ENCODE data around the gene NOXA1.

The NOXA1 gene

DNA sequence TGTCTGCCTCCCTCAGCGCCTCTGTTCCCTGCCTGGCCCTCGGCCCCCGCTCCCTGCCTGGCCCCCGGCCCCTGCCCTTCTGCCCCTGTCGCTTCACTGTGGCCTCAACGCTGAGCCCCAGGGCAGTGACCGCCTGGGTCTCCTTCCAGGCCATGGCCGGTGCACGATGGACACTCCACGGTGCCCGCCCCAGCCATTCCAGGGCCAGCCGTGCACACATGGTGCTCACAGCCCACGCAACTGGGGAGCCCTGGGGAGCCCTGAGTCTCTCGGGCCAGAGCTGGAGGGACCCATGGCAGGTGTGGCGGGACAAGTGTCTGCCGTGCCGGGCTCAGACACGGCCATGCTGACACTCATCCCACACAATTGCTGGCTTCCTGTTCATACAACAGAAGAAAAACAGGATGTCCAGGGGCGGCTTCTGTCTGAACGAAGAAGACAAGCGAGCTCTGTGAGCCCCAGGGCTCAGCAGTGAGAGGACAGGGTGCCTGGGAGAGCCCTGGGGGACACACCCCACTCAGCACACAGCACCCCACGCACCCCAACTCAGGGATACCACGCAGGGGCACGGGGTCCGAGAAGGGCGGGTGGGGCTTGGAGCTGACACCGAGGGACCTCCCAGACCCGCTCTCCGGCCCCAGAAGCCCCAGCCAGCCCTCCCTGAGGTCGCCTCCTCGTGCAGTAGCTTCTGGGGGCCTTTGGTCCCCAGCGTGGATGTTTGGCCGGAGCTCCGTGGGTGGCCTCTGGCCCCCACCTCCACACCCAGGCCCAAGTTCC lies 35.9 kb upstream of the NOXA1 start:
- DNase-seq (ENCODE audit: low read depth in 2 of 3, low spot score in 1 of 3) = peak in 2 of 3 donors; percentile 6 to 40

DNA sequence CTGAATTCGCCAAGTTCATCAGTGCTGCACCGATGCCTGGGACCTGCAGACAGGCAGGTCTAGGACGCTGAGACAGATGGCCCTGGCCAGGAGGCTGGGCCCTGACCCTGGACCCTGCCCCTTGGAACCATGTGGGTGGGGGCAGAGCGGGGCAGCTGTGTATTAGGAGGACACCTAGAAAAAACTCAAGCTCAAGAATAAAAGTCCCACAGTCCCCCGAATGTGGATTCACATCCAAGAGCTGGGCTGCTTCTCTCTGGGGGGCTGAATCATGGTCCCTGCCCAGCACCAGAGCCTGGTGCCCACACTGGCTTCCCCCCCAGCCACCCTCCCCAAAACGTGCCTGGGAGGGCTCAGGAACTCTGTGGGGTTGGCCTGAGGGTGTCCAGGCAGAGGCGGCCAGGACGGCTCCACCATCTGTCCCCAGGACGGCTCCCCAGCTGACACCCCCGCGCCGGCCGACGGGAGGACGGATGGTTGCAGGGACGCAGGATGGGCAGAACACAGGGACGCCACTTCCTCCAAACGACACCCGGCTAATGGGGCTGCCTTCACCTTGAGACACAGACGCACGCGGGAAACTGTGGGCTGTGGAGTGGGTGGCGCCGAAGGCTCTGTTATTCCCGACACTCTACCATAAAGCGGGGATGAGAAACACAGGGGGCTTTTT lies 35.2 kb upstream of the NOXA1 start:
- no peak for DNase-seq (ENCODE audit: low read depth in 2 of 3, low spot score in 1 of 3)

DNA sequence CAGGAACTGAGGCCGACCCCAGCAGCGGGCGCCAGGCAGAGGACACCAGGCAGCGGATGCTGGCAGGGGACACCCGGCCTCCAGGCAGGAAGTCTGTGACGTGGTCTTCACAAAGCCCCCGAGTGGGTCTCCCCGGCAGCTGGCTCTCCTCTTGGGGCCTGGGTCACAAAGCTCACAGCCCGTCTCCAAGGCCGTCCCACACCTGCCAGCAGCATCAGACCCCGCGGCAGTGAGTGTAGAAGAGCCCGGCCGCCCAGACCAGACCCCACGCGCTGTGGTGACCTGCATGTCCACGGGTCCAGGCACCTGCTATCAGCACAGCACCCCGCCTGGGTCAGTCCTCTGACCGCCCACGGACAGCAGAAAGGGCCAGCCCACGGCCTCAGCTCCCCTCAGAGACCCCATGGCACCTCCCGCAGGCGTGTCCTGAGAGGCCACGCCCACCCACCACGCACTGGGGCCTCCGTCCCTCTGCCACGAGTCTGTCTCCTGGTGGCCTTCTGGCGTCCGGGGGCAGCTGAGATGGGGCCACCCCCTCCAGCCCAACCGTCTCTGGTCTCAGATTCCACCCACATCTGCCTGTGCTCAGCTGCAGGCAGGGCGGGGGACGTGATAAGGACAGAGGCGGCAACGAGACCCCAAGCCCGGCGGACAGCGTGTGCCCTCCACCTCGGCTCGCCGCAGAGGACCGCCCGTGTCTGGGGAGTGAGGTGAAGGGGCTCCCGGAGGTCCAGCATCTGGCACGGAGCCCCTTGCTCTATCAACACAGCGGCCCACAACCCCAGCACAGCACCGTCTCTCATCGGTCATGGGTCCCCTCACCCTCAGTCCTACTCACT lies 34.4 kb upstream of the NOXA1 start:
- no peak for DNase-seq (ENCODE audit: low read depth in 2 of 3, low spot score in 1 of 3)

DNA sequence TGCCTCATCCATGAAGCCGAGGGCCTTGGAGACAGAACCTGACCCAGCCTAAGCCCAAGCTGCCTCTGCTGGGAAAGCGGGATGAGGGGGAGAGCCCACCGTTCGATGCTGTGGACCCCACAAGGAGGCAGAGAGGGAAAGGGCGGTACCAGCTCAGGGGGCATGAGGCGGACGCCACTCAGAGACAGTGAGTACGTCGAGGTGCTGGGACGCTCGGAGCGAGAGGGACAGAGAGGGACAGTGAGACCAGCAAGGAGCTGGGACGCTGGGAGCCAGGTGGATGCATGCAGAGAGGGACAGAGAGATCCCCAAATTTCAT lies 33.8 kb upstream of the NOXA1 start:
- DNase-seq (ENCODE audit: low read depth in 2 of 3, low spot score in 1 of 3) = no peak

DNA sequence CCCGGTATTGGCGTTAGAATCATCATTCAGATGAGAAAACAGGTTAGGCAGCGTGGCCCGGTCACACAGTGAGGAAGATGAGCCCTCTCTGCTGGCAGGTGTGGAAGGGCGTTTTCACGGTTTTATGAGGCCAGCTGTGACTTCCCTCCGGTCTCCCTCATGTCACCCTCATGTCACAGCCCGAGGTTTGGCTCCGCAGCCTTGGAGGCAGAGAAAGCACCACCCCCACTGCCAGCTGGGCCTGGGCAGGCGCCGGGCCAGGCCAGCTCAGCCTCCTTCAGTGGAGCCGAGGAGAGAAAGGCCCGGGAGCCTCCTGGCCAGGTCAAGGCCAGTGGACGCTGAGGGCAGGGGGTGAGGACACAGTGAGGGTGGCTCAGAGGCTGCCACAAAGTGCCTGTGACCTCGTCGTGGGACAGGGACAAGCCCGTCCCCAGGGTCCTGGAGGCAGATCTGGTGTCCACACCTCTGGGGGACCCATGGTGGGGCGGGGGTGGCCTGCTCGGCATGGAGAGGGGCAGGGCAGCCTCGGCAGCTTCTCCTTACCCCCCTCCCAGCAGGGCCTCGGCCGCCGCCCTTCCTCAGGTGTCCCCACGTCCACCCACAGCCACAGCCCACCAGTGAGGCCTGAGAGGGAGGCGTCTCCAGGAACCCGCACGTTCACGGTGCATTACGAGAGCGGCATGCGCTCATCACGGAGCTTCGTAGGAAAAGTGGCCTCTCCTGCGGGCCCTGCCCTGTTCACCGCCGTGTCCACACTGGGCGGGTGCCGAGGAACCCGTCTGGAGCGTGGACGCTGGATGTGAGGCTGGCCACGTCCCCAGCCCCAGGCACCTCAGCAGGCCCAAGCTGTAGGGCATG lies 32.4 kb upstream of the NOXA1 start:
- no peak for DNase-seq (ENCODE audit: low read depth in 2 of 3, low spot score in 1 of 3)

DNA sequence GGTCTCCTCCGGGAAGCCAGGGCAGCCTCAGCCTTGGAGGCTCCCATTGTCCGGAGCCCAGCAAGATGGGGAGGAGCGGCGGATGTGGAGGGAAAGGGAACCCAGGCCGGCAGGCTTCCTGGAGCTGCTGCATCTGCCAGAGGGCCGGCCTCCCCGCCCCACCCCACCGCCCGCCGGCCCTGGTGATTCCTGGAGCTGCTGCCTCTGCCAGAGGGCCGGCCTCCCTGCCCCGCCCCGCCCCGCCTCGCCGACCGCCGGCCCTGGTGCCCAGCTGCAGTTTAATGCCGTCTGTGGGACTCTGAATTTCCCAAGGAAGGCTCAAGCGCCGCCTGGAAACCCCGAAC lies 31.8 kb upstream of the NOXA1 start:
- DNase-seq (ENCODE audit: low read depth in 2 of 3, low spot score in 1 of 3) = no peak

DNA sequence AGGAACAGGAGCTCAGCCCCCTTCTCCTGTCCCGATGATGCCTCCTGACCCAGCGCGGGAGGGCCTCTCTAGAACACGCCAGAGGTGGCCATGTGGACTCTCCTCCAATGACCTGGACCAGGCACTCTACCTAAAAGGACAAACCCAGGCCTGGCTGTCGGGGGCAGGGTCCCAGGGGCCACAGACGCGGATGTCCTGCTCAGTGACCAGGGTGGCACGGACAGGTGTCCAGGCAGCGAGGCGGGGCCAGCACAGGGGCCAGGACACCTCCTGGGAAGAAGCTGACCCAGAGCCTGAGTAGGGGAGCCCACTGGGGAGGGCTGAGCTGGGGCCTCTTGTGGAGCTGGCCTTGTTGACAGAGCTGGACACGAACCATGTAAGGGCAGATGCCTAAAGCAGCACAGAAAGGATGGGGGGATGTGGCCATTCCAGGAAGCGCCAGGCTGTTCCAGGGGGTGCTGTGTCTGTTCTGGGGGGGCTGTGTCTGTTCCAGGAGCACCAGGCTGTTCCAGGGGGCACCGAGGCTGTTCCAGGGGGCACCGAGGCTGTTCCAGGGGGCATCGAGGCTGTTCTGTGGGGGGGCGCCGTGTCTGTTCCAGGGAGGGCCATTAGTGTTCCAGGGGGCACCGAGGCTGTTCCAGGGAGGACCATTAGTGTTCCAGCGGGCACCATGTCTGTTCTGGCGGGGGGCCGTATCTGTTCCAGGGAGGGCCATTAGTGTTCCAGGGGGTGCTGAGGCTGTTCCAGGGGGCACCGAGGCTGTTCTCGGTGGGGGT lies 30.8 kb upstream of the NOXA1 start:
- DNase-seq (ENCODE audit: low read depth in 2 of 3, low spot score in 1 of 3) = no peak

DNA sequence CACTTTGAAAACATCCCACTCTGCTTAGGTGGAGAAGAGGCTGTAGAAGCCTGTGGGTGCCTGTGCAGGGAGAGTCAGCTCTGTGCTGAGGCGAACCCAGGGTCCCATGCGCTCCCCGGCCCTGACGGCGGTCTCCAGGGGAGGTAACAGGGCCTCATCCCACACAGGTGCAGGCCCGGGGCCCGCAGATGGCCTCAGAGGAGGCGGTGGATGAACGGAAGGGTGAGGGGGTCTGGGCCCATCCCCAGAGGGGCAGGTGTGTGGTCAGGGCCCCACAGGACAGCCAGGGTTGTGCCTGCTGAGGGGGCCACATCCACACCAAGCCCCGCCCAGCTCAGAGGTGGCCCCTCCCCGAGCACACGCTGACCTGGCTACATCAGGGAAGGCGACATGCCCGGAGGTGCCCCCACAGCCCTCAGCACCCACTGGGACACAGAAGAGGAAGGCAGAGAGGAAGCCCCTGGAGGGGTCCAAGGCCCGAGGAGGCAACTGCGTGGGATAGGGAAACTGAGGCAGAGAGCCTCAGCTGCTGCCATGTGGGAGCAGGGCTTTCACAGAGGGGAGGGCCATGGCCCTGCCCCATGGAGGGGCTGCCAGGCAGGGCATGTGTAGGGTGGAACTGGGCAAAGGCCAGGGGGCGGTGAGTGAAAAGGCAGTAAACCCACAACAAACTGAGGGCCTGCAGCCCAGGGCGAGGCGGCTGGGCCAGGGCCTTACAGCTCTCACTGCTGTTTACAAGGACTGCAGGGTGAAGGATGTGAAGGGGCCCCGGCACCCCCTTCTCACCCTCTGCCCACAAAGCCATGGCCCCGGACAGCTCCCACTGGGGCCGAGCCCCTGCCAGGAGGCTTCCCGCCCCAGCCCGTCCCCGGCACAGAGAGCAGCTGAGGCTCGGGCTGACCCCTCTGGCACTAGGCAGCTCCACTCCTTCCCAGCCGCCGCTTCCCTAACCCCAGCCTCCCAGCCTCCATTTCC lies 29.7 kb upstream of the NOXA1 start:
- DNase-seq (ENCODE audit: low read depth in 2 of 3, low spot score in 1 of 3) = no peak

DNA sequence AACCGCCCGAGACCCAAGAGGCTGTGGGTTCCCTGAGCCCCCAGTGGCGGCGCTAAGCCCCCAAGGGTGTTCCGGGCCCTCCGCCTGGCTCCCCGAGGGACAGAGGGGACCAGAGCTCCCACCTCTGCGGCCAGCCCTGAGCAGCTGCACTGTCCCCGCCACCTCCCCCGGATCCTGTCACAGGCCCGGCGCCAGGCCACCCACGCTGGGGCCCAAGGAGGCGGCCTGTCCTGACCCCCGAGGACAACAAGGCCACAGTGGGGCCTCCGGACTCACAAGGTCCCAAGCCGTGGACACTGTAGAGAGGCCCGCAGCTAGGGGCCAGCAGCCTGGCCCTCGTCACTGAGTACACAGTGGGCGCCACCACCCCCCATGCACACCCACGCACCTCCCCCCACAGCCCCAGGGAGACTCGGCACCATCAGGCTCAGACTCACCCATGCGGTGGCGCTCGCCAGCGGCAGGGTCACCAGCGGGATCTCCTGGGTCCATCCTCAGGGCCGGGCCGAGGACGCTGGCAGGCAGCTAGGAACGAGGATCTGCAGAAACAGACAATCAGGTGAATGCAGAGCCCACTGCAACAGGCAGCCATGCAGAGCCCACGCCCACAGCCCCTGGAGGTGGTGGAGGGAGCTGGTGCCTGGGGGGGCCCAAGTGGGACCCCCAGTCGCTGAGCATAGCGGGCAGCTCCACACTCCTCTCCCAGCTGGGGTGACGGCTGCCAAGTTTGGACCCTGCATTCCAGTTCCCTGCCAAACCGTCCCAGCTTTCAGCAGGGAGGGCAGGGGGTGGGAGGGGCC lies 28.1 kb upstream of the NOXA1 start:
- DNase-seq (ENCODE audit: low read depth in 2 of 3, low spot score in 1 of 3) = no peak

DNA sequence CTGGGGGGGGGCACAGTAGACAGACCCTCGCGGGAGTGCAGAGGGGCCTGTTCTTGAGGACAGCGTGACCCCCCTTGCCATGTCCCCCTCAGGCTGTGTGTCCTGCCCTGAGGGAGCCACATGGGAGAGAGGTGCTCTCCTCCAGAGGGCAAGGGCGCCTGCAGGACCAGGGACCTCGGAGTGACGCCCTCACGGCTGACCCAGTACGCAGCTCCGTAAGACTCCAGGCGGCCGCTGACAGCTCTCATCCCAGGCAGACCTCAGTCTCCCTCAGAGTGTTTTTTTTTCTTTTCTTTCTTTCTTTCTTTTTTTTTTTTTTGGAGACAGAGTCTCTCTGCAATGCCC lies 27.6 kb upstream of the NOXA1 start:
- DNase-seq (ENCODE audit: low read depth in 2 of 3, low spot score in 1 of 3) = no peak

DNA sequence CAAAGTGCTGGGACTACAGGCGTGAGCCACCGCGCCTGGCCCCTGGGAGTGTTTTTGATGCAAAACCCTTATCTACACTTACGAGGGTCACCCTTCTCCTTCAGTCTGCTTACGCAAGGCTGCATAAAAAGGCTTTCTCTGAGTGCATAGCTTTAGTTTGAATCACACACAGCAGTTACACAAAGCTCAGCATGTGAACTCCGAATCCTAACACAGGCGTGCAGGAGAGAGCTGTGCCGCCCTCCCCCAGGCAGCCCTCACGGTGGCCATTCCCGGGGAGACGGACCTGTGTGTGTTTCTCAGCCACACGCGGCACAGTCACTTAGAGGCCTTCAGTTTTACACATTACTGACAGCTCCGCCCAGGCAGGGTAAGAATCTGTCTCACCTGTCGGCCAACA lies 27.0 kb upstream of the NOXA1 start:
- no peak for DNase-seq (ENCODE audit: low read depth in 2 of 3, low spot score in 1 of 3)

DNA sequence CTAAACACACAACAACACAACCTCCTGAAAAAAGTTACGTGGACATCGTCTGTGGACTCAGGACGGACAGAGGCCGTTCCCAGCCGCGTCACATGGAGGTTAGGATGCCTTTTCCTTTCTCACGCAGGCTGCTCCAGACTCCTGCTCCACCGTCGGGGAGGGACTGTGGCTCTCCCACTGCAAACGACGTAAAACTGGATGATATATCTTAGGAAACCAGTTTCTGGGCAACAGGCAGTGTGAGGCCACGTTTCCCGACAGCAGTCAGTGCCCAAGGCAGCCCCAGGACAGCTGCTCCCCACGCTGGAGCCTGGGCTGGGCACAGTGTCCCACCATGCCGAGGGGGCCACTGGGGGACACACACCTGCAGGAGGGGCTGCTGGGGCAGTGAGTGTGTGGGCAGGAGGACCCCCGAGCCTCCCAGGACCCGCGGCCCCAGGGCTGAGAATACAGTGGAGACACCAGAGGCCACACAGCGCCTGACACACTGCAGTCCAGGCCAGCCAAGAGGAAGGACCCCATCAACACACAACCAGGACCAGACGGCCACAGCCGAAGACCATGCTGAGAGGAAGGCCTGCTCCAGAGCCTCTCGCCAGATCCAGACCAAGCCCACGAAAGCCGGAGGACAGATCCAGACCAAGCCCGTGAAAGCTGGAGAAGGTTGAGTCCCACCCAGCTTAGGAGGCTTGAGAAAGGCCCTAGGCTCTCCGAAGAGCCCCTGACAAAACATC lies 26.4 kb upstream of the NOXA1 start:
- DNase-seq (ENCODE audit: low read depth in 2 of 3, low spot score in 1 of 3) = no peak

DNA sequence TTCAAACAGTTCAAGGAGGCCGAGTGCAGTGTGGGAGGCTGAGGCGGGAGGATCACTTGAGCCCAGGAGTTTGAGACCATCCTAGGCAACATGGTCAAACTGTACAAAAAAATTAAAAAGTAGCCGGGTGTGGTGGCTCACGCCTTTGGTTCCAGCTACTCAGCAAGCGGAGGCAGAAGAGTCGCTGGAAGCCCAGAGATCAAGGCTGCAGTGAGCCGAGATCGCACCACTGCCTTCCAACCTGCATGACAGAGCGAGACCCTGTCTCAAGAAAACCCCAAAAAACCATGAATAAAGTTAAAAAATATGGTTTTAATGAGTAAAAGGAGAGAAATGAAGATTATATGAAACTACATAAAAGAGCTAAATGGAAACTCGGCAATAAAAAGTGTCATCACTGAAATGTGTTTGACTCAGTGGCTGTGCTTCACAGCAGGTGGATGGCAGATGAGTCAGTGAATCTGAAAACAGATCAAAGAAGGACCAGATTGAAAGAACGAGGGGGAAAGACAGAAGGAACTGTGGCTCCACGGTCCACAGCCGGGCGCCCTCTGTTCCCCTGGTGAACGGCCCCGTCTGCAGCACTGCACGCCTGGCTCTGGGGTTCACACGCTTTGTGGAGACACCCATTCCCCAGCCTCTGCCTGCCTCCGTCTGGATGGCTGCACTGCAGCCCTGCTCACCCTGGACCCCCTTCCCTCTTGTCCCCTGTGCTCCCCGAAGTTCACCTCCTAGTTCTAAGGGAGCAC lies 25.3 kb upstream of the NOXA1 start:
- peak; percentile 31 to 33 (median 31) for DNase-seq (ENCODE audit: low read depth in 2 of 3, low spot score in 1 of 3)

DNA sequence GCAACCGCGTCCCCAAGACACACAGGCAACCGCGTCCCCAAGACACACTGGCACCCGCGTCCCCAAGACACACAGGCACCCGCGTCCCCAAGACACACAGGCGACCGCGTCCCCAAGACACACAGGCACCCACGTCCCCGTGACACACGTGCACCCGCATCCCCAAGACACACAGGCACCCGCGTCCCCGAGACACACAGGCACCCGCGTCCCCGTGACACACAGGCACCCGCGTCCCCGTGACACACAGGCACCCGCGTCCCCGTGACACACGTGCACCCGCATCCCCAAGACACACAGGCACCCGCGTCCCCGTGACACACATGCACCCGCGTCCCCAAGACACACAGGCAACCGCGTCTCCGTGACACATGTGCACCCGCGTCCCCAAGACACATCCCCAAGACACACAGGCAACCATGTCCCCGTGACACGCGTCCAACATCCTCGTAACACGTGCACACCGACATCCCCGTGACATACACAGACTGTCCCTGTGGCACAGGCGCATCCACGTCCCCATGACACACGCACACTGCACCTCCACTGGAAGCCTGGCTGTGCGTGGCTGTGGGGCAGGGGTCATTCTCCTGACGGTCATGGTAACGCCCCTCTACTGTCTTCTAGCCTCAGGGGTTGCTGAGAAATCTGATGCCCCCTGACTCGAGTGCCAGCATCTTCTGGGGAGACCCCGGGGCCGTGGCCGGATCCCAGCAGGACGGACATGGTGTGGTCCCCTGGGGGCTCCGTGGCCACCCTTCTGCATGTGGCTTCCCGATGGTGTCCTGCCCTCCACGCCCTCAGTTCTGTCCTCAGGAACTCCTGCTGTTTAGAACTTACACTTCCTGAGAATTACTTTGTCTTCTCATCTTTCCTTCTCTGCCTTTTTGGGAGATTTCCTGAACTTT lies 24.4 kb upstream of the NOXA1 start:
- no peak for DNase-seq (ENCODE audit: low read depth in 2 of 3, low spot score in 1 of 3)

DNA sequence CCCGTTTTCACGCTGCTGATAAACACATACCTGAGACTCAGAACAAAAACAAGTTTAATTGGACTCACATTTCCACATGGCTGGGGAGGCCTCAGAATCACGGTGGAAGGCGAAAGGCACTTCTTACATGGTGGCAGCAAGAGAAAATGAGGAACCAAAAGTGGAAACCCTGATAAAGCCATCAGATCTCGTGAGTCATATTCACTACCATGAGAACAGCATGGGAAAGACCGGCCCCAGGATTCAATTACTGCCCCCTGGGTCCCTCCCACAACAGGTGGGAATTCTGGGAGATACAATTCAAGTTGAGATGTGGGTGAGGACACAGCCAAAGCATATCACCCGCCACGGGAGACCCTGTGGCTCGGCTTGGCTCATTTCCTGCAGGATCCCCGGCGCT lies 20.4 kb upstream of the NOXA1 start:
- DNase-seq (ENCODE audit: low read depth in 2 of 3, low spot score in 1 of 3) = no peak

DNA sequence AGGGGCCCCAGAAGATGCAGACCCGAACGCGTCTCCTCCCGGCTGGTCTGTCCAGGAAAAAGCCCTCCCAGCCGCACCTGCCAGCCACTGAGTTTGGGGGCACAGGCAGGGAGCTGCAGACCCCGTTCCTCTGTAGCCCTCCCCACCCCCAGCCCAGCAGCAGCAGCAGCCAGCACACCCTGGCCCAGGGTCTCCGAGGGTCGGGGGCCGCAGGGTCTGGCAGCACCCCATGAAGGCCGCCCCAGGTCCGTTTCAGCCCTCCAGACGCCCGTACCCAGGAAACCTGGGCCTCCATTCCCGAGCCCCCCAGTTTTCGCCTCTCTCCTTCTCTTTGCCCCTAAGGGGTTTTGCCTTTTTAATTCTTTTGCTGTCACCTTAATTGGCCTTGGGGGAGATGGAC lies 19.9 kb upstream of the NOXA1 start:
- DNase-seq (ENCODE audit: low read depth in 2 of 3, low spot score in 1 of 3) = no peak

All from stimulated activated CD4-positive, alpha-beta T cell treated with anti-CD3 and anti-CD28 coated beads, Interleukin-12 subunit alpha, Interleukin-12 subunit beta, amount 100 ng/mL, for 48 hours (primary cell).